HepG2 (cell line): Measurements from ENCODE around the gene GRIP1. TPM values are rescaled to one million over a fixed set of nuclear protein-coding genes. Genes with fewer than 3 reads are reported as not detected.

Source experiments
- AKAP8 ChIP-seq: sonication (generic); formaldehyde crosslinking; IDR thresholded peaks from 2 replicates; pipeline ENCODE4 v1.5.1; 2020; ENCODE audit warnings: mild to moderate bottlenecking, missing genetic modification reagents
- MAZ ChIP-seq, 2 experiments: sonication (generic) in 1 of 2; formaldehyde crosslinking in 1 of 2; IDR thresholded peaks; 2 replicates each; pipeline versions ENCODE4 v1.5.0 to v1.6.1; 2012 to 2020; ENCODE audit warnings: low read depth in 2 of 2, mild to moderate bottlenecking in 2 of 2, borderline replicate concordance in 1 of 2, improper control_type of control experiment in 1 of 2, low read length in 1 of 2, missing genetic modification reagents in 1 of 2, moderate library complexity in 1 of 2
- MTF2 ChIP-seq: sonication (generic); formaldehyde crosslinking; IDR thresholded peaks from 2 replicates; pipeline ENCODE4 v1.5.0; 2020; ENCODE audit warnings: missing genetic modification reagents, borderline replicate concordance
- REPIN1 ChIP-seq: sonication (generic); formaldehyde crosslinking; IDR thresholded peaks from 2 replicates; pipeline ENCODE4 v1.8.0; 2022; ENCODE audit warnings: missing genetic modification reagents, low read depth, mild to moderate bottlenecking, borderline replicate concordance
- SALL2 ChIP-seq: sonication (generic); formaldehyde crosslinking; IDR thresholded peaks from 2 replicates; pipeline ENCODE4 v1.8.1; 2023; ENCODE audit warnings: mild to moderate bottlenecking, missing genetic modification reagents, inconsistent platforms
- YY1 ChIP-seq: IDR thresholded peaks from 2 replicates; pipeline ENCODE4 v1.6.1; 2011; ENCODE audit warnings: low read length, low read depth, moderate library complexity, mild to moderate bottlenecking; ENCODE audit not compliant: insufficient read depth, insufficient replicate concordance
- ZNF138 ChIP-seq: sonication (generic); formaldehyde crosslinking; IDR thresholded peaks from 2 replicates; pipeline ENCODE4 v1.5.0; 2020; ENCODE audit warnings: mild to moderate bottlenecking, low read depth, missing genetic modification reagents
- ZNF253 ChIP-seq: sonication (generic); formaldehyde crosslinking; IDR thresholded peaks from 2 replicates; pipeline ENCODE4 v1.8.0; 2022; ENCODE audit warnings: mild to moderate bottlenecking, missing genetic modification reagents, borderline replicate concordance
- polyA plus RNA-seq, 8 experiments: library from polyadenylated mRNA; depleted of rRNA in 3 of 8; stranded (reverse) in 7 of 8; unstranded in 1 of 8; fragments of >200 nt; fragmentation: Illumina TruSeq in 4 of 8; extraction: Trizol in 4 of 8; gene quantifications; 2 replicates each; pipeline versions ENCODE4 v1.2.1 to v1.2.3, GENCODE V29; 2011 to 2016; ENCODE audit warnings: low read depth in 4 of 8, missing spikeins in 1 of 8, mixed read lengths in 1 of 8; ENCODE audit not compliant: insufficient read depth in 1 of 8
- total RNA-seq, 5 experiments: library from RNA; depleted of rRNA; stranded (reverse); fragments of >200 nt; fragmentation: Illumina TruSeq; extraction: Trizol; gene quantifications; 2 replicates each; pipeline ENCODE4 v1.2.3, GENCODE V29; 2016; ENCODE audit warnings: low read depth in 1 of 5
- TF ChIP-seq, protein P1 (sequence below): sonication (generic); formaldehyde crosslinking; IDR thresholded peaks from 2 replicates; pipeline ENCODE4 v1.4.0; 2020; ENCODE audit warnings: missing genetic modification reagents, mild to moderate bottlenecking, borderline replicate concordance
- TF ChIP-seq, protein P2 (sequence below): sonication (generic); formaldehyde crosslinking; IDR thresholded peaks from 2 replicates; pipeline ENCODE4 v1.8.1; 2023; ENCODE audit warnings: missing genetic modification reagents, mild to moderate bottlenecking, borderline replicate concordance
- TF ChIP-seq, protein P3 (sequence below): IDR thresholded peaks from 2 replicates; pipeline ENCODE4 v1.6.1; 2016; ENCODE audit warnings: low read depth, borderline replicate concordance
- TF ChIP-seq, protein P4 (sequence below), 2 experiments: fragments of 450-650 bp in 1 of 2; sonication (generic) in 1 of 2; formaldehyde crosslinking; IDR thresholded peaks; 2 replicates each; pipeline versions ENCODE4 v1.5.0 to v1.8.0; 2020 to 2022; ENCODE audit warnings: mild to moderate bottlenecking in 1 of 2, missing genetic modification reagents in 1 of 2
- TF ChIP-seq, protein P5 (sequence below): IDR thresholded peaks from 2 replicates; pipeline ENCODE4 v1.6.1; 2016; ENCODE audit warnings: low read depth, missing genetic modification reagents, missing compliant biosample characterization

Gene GRIP1
- total and polyA plus RNA-seq, 2 of the 13 experiments (the other 11 are each of a cell fraction or from before 2014, with no cell fraction given) = not detected

DNA sequence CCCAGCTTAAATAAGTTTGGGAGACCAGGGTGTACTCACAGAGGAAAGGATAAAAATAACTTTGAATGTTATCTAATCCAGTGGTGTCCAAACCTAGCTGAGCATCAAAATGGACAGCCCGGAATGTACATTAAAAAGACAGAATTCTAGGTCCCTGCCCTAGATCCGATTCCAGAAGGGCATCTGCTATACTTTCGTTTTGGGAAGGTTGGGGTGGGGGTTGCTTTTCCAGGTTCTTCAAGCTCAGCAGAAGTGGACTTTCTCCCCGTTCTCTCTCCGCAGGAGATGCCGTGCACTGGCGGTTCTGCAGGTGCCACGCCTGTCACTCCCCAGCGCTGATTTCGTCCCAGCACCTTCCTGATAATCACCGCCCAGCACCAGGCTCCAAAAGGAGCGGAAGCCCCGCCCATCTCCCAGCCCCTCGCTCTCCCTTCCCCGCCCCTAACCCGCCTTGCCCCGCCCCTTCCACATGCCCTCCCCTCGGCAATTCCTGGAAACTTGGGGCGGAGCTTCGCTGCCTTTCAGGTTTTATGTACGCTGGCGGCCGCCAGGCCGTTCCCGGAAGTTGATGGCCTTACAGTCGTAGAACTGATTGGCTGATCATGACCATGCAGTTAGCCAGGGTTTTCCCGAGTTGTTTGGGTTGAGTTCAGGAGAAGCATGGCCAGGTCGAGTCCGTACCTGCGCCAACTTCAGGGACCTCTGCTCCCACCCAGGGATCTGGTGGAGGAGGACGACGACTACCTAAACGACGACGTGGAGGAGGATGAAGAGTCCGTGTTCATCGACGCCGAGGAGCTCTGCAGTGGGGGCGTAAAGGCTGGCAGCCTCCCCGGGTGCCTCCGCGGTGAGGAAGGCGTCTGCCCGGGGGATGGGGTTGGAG, 376.7 kb downstream of the GRIP1 start, which contains the start of gene HELB (continued):
- TF ChIP-seq, protein P1, sequence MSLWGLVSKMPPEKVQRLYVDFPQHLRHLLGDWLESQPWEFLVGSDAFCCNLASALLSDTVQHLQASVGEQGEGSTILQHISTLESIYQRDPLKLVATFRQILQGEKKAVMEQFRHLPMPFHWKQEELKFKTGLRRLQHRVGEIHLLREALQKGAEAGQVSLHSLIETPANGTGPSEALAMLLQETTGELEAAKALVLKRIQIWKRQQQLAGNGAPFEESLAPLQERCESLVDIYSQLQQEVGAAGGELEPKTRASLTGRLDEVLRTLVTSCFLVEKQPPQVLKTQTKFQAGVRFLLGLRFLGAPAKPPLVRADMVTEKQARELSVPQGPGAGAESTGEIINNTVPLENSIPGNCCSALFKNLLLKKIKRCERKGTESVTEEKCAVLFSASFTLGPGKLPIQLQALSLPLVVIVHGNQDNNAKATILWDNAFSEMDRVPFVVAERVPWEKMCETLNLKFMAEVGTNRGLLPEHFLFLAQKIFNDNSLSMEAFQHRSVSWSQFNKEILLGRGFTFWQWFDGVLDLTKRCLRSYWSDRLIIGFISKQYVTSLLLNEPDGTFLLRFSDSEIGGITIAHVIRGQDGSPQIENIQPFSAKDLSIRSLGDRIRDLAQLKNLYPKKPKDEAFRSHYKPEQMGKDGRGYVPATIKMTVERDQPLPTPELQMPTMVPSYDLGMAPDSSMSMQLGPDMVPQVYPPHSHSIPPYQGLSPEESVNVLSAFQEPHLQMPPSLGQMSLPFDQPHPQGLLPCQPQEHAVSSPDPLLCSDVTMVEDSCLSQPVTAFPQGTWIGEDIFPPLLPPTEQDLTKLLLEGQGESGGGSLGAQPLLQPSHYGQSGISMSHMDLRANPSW = 0 out of 2 replicates have a peak, but pooled peaks have one; percentile 62
- TF ChIP-seq YY1 = peak; percentile 24
- TF ChIP-seq, protein P2, sequence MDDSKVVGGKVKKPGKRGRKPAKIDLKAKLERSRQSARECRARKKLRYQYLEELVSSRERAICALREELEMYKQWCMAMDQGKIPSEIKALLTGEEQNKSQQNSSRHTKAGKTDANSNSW (CRISPR knock-in tag) = no peak
- TF ChIP-seq REPIN1 = 0 out of 2 replicates have a peak, but pooled peaks have one; percentile 16
- TF ChIP-seq SALL2 (CRISPR knock-in tag) = 0 out of 2 replicates have a peak, but pooled peaks have one; percentile 48
- TF ChIP-seq ZNF253 (CRISPR knock-in tag) = no peak
- TF ChIP-seq, protein P3, sequence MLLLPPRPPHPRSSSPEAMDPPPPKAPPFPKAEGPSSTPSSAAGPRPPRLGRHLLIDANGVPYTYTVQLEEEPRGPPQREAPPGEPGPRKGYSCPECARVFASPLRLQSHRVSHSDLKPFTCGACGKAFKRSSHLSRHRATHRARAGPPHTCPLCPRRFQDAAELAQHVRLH = peak; percentile 56; the same call in 1 of the 2 replicates
- TF ChIP-seq ZNF138 (CRISPR knock-in tag) = 0 out of 2 replicates have a peak, but pooled peaks have one; percentile 53
- TF ChIP-seq AKAP8 (CRISPR knock-in tag) = no peak
- peak; percentile 58; the same call in 1 of the 2 replicates for TF ChIP-seq MAZ (IDR thresholded peaks at IDR 0.05; ENCODE audit: borderline replicate concordance, low read depth, low read length)
- TF ChIP-seq MAZ (CRISPR knock-in tag; IDR thresholded peaks at IDR 0.05; ENCODE audit: low read depth) = peak; percentile 60; the same call in 1 of the 2 replicates
- TF ChIP-seq, protein P4, sequence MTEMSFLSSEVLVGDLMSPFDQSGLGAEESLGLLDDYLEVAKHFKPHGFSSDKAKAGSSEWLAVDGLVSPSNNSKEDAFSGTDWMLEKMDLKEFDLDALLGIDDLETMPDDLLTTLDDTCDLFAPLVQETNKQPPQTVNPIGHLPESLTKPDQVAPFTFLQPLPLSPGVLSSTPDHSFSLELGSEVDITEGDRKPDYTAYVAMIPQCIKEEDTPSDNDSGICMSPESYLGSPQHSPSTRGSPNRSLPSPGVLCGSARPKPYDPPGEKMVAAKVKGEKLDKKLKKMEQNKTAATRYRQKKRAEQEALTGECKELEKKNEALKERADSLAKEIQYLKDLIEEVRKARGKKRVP (CRISPR knock-in tag; IDR thresholded peaks at IDR 0.05) = 0 out of 4 replicates have a peak, but pooled peaks of 1 of the 2 experiments have one; percentile 20
- peak; percentile 86; the same call in 1 of the 2 replicates for TF ChIP-seq MTF2 (CRISPR knock-in tag)
- TF ChIP-seq, protein P5, sequence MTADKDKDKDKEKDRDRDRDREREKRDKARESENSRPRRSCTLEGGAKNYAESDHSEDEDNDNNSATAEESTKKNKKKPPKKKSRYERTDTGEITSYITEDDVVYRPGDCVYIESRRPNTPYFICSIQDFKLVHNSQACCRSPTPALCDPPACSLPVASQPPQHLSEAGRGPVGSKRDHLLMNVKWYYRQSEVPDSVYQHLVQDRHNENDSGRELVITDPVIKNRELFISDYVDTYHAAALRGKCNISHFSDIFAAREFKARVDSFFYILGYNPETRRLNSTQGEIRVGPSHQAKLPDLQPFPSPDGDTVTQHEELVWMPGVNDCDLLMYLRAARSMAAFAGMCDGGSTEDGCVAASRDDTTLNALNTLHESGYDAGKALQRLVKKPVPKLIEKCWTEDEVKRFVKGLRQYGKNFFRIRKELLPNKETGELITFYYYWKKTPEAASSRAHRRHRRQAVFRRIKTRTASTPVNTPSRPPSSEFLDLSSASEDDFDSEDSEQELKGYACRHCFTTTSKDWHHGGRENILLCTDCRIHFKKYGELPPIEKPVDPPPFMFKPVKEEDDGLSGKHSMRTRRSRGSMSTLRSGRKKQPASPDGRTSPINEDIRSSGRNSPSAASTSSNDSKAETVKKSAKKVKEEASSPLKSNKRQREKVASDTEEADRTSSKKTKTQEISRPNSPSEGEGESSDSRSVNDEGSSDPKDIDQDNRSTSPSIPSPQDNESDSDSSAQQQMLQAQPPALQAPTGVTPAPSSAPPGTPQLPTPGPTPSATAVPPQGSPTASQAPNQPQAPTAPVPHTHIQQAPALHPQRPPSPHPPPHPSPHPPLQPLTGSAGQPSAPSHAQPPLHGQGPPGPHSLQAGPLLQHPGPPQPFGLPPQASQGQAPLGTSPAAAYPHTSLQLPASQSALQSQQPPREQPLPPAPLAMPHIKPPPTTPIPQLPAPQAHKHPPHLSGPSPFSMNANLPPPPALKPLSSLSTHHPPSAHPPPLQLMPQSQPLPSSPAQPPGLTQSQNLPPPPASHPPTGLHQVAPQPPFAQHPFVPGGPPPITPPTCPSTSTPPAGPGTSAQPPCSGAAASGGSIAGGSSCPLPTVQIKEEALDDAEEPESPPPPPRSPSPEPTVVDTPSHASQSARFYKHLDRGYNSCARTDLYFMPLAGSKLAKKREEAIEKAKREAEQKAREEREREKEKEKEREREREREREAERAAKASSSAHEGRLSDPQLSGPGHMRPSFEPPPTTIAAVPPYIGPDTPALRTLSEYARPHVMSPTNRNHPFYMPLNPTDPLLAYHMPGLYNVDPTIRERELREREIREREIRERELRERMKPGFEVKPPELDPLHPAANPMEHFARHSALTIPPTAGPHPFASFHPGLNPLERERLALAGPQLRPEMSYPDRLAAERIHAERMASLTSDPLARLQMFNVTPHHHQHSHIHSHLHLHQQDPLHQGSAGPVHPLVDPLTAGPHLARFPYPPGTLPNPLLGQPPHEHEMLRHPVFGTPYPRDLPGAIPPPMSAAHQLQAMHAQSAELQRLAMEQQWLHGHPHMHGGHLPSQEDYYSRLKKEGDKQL (CRISPR knock-in tag) = no peak
